Immature natural killer cell (primary cell): ENCODE measurements around the gene RABGAP1L. TPM values are rescaled to one million over a fixed set of nuclear protein-coding genes. Genes with fewer than 3 reads are reported as not detected.
"Not testable (repeated sequence)": the region's sequence is repeated elsewhere in the genome, so short reads cannot be mapped to it uniquely, and the experiment has no call there.

Source experiments
- DNase-seq, 3 donors: peaks; one replicate each; pipeline ENCODE4 v3.0.0; 2022; ENCODE audit warnings: mixed read lengths in 1 of 3
- H3K27ac Mint-ChIP-seq, 6 donors: one replicate each; pipeline ENCODE4 v1.8.0; 2020; ENCODE audit warnings: mixed read lengths in 6 of 6, mild to moderate bottlenecking in 5 of 6, inconsistent platforms in 4 of 6, moderate library complexity in 3 of 6
- H3K27me3 Mint-ChIP-seq, 3 donors: one replicate each; pipeline ENCODE4 v1.8.0; 2020 to 2021; ENCODE audit warnings: low read depth in 3 of 3, mild to moderate bottlenecking in 3 of 3, mixed read lengths in 3 of 3, moderate library complexity in 3 of 3, inconsistent platforms in 1 of 3
- H3K36me3 Mint-ChIP-seq, 3 donors: one replicate each; pipeline ENCODE4 v1.8.0; 2020; ENCODE audit warnings: mixed read lengths in 3 of 3, inconsistent platforms in 2 of 3, mild to moderate bottlenecking in 2 of 3
- H3K4me1 Mint-ChIP-seq, 2 donors: one replicate each; pipeline ENCODE4 v1.8.0; 2020; ENCODE audit warnings: inconsistent platforms in 2 of 2, mild to moderate bottlenecking in 2 of 2, mixed read lengths in 2 of 2, moderate library complexity in 1 of 2
- H3K4me3 Mint-ChIP-seq, 5 donors: one replicate each; pipeline ENCODE4 v1.8.0; 2020; ENCODE audit warnings: mild to moderate bottlenecking in 5 of 5, mixed read lengths in 5 of 5, inconsistent platforms in 3 of 5, moderate library complexity in 3 of 5
- H3K9me3 Mint-ChIP-seq, 6 donors: one replicate each; pipeline ENCODE4 v1.8.0; 2020; ENCODE audit warnings: mild to moderate bottlenecking in 6 of 6, mixed read lengths in 6 of 6, inconsistent platforms in 4 of 6, moderate library complexity in 3 of 6
- polyA plus RNA-seq, 3 donors: library from polyadenylated mRNA; unstranded; fragments of 300-500 nt; fragmentation: Illumina TruSeq; gene quantifications; one replicate each; pipeline ENCODE4 v1.2.3, GENCODE V29; 2021

The RABGAP1L gene
- polyA plus RNA-seq, 3 donors from 2014 or later = 80.2 to 114 (median 86.8) TPM

DNA sequence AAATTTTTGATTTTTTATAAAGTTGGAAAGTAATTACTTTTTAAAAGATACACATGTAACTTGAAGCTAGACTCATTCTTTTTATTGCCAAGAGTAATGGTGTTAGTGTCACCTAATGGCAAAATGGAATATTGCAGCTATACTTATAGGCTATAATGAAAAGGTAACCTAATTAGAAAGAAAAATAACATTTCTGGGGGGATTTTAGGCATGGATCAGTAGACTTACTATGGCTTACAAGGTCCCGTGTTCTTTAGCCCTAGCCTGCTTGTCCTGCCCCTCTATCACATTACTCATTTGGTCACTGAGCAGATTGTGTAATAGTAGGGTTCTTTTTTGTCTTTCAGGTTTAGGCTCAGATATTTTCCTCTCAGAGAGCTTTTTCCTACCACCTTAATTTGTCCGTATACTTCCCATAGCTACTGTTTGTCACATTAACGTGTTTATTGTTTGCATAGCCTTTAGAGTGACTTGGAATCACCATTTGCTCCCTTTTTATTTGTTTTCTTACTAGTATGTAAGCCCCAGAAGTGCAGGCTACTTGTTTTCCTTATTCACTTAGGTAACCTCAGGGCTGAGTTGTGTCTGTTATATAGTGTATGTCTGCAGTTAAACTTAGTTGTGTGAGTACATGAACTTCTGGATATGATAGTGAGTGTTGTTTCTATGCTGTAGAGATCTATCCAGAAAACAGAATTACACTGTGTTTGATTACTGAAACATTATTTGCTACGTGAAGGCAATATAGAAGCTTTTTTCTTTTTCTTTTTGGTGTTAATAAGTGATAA, 58.7 kb downstream of the RABGAP1L start:
- Mint-ChIP-seq H3K4me3 (no peak overlapping the region), H3K36me3 (peaks cover 6 to 10% (median 7%) of the 10 kb centered on the region in 3 donors), H3K27ac (no peak overlapping the region), H3K4me1 (peaks cover 0 to 10% of the 10 kb centered on the region in 2 donors), H3K9me3 (peaks cover 0 to 1% (median 0%) of the 10 kb centered on the region in 6 donors), H3K27me3 (no peaks in the 10 kb centered on the region)
- DNase-seq = peak; percentile 19 to 42 (median 28)

DNA sequence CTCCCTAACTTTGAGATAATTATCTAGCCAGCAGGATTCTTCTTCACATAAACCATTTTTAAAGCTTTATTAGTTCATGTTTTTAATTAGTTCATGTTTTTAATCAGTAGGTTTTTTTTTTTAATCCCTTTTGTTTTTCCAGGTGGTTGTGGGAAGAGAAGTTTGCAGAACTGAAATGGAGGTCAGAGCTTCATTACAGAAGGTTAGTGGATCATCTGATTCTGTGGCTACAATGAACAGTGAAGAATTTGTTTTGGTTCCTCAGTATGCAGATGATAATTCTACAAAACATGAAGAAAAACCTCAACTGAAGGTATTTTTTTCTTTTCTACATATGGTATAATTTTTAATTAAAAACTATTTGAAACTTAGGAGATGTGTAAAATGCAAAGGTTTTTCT, 59.7 kb downstream of the RABGAP1L start:
- H3K4me1 Mint-ChIP-seq = peaks cover 0 to 13% of the 10 kb centered on the region in 2 donors
- peak overlapping the region in 1 of 6 donors; percentile 50 for H3K27ac Mint-ChIP-seq
- H3K9me3 Mint-ChIP-seq = peaks cover 0 to 1% (median 0%) of the 10 kb centered on the region in 6 donors
- peaks cover 6 to 10% (median 7%) of the 10 kb centered on the region in 3 donors for H3K36me3 Mint-ChIP-seq
- H3K4me3 Mint-ChIP-seq = no peak overlapping the region
- H3K27me3 Mint-ChIP-seq = no peaks in the 10 kb centered on the region
- DNase-seq = no peak

DNA sequence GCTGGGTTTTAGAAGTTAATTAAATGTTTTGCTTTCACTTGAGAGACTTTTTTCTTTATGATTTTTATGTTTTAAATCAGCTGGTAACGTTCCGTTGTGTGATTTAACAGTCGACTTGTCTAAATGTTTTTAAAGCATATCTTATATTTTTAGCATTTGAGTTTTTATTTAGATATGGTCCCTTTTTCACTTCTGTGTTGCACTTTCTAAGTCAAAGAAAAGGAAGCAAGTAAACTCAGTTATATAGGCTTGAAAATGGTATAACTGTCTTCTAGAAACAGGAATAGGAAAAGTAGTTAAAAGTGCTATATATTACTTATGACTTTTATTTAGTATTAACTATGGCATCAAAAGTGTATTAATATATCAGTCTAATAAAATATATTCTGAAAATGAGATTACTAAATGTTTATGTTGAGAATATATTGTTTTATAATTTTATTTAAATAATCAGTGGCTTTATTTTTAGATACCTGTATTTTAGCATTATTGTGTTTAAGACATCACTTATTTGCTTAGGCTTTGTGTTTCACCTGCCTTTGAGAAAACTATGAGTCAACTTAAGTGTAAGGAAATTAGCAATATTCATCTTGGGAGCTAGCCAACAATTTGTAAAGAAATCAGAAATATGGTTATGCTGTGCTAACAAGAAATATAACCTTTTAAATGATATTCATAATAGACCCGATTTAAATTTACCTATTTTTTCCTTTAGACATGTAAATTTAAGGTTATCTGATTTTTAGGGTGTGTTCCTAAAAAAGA, 60.5 kb downstream of the RABGAP1L start:
- Mint-ChIP-seq H3K27me3 (no peaks in the 10 kb centered on the region), H3K4me3 (no peak overlapping the region), H3K36me3 (peaks cover 6 to 10% (median 9%) of the 10 kb centered on the region in 3 donors), H3K4me1 (peaks cover 0 to 13% of the 10 kb centered on the region in 2 donors), H3K27ac (no peak overlapping the region), H3K9me3 (peaks cover 0 to 1% (median 0%) of the 10 kb centered on the region in 6 donors)
- no peak for DNase-seq

DNA sequence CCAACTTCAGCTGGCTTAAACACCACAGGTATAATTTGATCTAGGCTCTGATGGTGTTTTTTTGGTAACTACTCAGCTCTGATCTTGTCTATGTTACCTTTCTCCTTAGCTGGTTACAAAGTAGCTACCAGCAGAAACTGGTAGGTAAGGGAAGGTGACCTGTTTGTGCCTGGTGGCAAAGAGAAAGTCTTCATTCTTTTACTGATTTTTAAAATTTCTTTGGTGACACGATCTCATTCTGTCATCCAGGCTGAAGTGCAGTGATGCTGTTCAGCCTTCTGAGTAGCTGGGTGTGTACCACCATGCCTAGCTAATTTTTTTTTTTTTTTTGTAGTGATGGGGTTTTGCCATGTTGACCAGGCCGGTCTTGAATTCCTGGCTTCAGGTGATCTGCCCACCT, 62.4 kb downstream of the RABGAP1L start:
- Mint-ChIP-seq H3K27me3 (no peaks in the 10 kb centered on the region), H3K4me3 (no peak overlapping the region), H3K9me3 (peaks cover 0 to 1% (median 0%) of the 10 kb centered on the region in 6 donors), H3K36me3 (peaks cover 10 to 15% (median 11%) of the 10 kb centered on the region in 3 donors), H3K4me1 (peaks cover 11 to 29% of the 10 kb centered on the region in 2 donors), H3K27ac (peak overlapping the region in 2 of 6 donors; percentile 21 to 31)
- DNase-seq = no peak

DNA sequence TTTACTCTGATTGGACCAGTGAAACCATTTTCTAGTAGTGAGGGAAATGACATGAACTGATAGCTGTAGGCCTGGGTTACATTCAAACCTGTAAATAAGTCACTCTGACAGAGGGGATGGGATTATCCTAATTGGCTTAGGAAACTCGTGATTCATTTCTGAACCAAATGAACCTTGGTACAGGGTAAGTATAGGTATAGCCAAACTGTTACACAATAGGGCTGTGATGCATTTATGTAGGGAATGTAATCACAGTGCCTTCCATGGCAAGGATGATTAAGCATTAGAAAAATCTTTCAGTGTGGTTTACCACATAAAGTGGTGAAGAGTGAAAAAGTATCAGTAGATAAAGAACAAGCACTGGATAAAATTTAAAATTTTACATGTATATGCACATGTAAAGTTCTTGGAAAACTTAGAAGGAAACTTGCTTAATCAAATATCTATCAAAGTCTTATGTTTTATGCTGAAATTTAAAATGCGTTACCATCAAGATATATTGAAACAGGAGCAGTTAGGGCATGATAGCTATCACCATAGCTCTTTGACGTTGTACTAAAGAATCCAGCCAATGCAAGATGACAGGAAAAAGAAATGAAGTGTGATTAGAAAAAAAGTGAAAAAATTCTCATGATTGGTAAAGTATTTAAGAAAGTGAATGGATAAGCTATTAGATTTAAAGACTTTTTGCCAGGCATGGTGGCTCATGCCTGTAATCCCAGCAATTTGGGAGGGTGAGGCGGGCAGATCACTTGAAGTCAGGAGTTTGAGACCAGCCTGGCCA, 63.0 kb downstream of the RABGAP1L start:
- Mint-ChIP-seq H3K4me1 (peaks cover 11 to 36% of the 10 kb centered on the region in 2 donors), H3K27ac (peak overlapping the region in 1 of 6 donors; percentile 31), H3K36me3 (peaks cover 10 to 15% (median 11%) of the 10 kb centered on the region in 3 donors), H3K4me3 (no peak overlapping the region), H3K9me3 (peaks cover 0 to 1% (median 0%) of the 10 kb centered on the region in 6 donors), H3K27me3 (no peaks in the 10 kb centered on the region)
- no peak for DNase-seq

DNA sequence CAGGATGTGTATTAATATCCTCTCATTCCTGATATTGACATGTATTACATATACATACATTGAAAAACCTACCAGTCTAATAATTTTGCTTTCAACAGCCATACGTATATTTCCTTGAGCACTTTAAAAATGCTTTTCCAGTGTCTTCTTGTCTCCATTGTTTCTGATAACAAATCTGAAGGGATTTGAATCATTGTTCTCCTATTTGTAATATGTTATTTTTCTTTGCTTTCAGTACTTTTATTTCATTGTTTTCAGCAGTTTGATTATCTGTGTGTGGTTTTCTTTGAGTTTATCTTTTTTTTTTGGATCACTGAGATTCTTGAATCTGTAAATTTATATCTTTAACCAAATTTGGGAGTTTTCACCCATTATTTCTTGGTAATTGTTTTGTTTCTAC, 65.3 kb downstream of the RABGAP1L start:
- no peak overlapping the region for H3K4me3 Mint-ChIP-seq
- peak overlapping the region in 1 of 6 donors; percentile 10 for H3K27ac Mint-ChIP-seq
- H3K4me1 Mint-ChIP-seq = peaks cover 12 to 45% of the 10 kb centered on the region in 2 donors
- no peak for DNase-seq
- H3K9me3 Mint-ChIP-seq = peaks cover 0 to 1% (median 0%) of the 10 kb centered on the region in 6 donors
- H3K27me3 Mint-ChIP-seq = no peaks in the 10 kb centered on the region
- H3K36me3 Mint-ChIP-seq = peaks cover 11 to 25% (median 19%) of the 10 kb centered on the region in 3 donors

DNA sequence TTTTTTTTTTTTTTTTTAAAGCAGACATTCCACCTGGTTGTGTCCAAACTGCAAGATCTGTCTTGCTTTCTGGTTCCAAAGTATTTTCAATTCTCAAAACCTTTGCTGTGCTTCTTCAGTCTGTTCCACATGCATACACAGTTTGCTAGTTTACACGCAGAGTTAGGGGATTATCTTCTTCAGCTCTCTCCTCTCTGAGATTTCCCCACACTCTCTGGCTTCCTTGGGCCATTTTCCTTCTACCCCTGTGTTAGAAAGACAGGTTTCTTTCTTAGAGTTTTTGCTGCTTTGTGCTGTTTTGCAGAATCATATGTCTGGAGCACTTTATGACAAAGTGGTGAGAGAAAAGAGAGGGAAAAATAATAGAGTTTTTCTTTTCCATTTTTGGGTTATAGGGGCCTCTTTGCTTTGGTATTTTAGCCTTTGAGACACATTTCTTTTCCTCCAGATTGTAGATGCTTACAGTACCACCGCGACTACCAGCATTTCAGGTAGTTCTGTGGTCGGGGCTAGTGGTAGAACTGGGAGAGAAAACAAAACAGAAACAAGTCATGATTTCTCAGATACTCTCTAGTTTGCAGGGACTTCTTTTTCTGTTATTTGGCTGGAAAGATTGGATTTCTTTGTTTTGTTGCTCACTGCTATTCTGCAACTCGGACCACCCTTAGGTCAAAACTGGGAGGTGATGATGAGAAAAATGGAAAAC, 66.3 kb downstream of the RABGAP1L start:
- no peak for DNase-seq
- Mint-ChIP-seq H3K4me1 (peaks cover 12 to 45% of the 10 kb centered on the region in 2 donors), H3K4me3 (no peak overlapping the region), H3K9me3 (peaks cover 0 to 1% (median 0%) of the 10 kb centered on the region in 6 donors), H3K27ac (peak overlapping the region; percentile 1 to 77 (median 24)), H3K27me3 (no peaks in the 10 kb centered on the region), H3K36me3 (peaks cover 11 to 28% (median 19%) of the 10 kb centered on the region in 3 donors)

DNA sequence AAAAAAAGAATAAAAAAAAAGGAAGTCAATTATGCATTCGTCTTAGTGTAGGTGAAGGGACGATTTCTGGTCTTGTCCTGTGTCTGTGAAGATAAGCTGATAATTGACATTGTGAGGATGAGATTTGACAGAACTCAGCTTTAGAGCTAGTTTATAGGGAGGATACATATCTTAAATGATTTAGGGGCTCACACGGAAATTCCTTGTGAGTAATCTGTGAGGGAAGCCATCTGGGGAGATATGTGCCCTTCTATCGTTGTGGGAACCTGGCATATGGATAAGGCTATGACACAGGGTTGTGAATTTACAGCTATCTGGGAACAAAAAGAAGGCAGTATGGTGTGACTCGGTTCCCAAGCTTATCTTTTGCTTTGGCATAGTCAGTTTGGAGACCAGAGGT, 71.1 kb downstream of the RABGAP1L start:
- Mint-ChIP-seq H3K36me3 (peaks cover 15 to 31% (median 29%) of the 10 kb centered on the region in 3 donors), H3K27me3 (no peaks in the 10 kb centered on the region), H3K4me1 (peaks cover 12 to 34% of the 10 kb centered on the region in 2 donors), H3K4me3 (no peak overlapping the region), H3K9me3 (peaks cover 0 to 2% (median 0%) of the 10 kb centered on the region in 6 donors), H3K27ac (peak overlapping the region in 1 of 6 donors; percentile 62)
- no peak for DNase-seq

DNA sequence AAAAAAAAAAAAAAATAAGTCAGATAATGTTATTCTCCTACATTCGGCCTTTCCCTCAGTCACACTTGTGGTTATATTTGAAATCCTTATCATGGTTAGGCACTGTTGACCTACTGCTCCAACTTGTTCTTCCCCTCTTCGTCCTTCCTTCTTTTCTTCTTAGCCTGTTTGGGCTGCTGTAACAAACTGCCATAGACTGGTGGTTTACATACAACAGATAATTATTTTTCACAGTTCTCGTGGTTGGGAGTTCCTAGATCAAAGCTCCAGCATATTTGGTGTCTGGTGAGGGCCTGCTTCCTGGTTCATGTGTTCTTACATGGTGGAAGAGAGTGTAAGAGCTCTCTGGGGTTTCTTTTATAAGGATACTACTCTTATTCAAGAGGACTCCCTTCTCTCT, 73.4 kb downstream of the RABGAP1L start:
- peaks cover 0 to 11% of the 10 kb centered on the region in 2 donors for H3K4me1 Mint-ChIP-seq
- no peaks in the 10 kb centered on the region for H3K27me3 Mint-ChIP-seq
- H3K4me3 Mint-ChIP-seq = no peak overlapping the region
- no peak for DNase-seq
- H3K9me3 Mint-ChIP-seq = peaks cover 0 to 2% (median 0%) of the 10 kb centered on the region in 6 donors
- peak overlapping the region in 5 of 6 donors; percentile 2 to 62 (median 6) for H3K27ac Mint-ChIP-seq
- H3K36me3 Mint-ChIP-seq = peaks cover 15 to 26% (median 25%) of the 10 kb centered on the region in 3 donors

DNA sequence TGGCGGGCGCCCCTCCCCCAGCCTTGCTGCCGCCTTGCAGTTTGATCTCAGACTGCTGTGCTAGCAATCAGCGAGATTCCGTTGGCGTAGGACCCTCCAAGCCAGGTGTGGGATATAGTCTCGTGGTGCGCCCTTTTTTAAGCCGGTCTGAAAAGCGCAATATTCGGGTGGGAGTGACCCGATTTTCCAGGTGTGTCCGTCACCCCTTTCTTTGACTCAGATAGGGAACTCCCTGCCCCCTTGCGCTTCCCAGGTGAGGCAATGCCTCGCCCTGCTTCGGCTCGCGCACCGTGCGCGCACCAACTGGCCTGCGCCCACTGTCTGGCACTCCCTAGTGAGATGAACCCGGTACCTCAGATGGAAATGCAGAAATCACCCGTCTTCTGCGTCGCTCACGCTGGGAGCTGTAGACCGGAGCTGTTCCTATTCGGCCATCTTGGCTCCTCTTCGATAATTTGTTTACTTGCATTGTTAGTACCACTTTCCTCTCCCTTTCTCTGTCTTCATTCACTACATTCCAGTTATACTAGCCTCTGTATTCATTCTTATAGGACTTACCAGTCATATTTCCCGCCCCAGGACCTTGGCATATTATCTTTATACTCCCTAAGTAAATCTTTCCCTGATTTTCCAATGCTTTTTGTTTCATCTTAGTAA, 79.7 kb downstream of the RABGAP1L start:
- not testable (repeated sequence) for H3K27me3 Mint-ChIP-seq, H3K9me3 Mint-ChIP-seq, H3K4me3 Mint-ChIP-seq, DNase-seq, H3K27ac Mint-ChIP-seq
- peaks cover 9 to 17% (median 13%) of the 10 kb centered on the region in 3 donors for H3K36me3 Mint-ChIP-seq
- peaks cover 8 to 29% of the 10 kb centered on the region in 2 donors for H3K4me1 Mint-ChIP-seq

DNA sequence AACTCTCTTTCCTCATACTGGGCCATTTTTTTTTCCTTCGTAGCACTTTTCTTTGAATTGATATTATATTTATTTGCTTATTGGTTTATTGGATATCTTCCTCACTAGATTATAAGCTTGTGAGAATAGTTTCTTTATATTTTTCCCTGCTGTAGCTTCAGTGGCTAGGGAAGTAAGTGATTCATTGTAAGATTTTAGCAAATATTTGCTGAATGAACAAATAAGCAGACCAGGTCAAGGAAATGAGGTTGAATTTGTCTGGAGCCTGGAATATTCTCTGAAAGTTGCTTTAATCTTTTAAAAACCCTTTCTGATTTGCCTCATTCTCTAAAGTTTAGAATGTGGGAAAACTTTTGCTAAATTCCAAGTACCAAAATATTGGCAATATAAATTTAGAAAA, 80.2 kb downstream of the RABGAP1L start:
- Mint-ChIP-seq H3K4me1 (peaks cover 8 to 31% of the 10 kb centered on the region in 2 donors), H3K27ac (no peak overlapping the region), H3K36me3 (peaks cover 12 to 23% (median 16%) of the 10 kb centered on the region in 3 donors), H3K4me3 (no peak overlapping the region), H3K9me3 (no peaks in the 10 kb centered on the region), H3K27me3 (no peaks in the 10 kb centered on the region)
- DNase-seq = no peak

DNA sequence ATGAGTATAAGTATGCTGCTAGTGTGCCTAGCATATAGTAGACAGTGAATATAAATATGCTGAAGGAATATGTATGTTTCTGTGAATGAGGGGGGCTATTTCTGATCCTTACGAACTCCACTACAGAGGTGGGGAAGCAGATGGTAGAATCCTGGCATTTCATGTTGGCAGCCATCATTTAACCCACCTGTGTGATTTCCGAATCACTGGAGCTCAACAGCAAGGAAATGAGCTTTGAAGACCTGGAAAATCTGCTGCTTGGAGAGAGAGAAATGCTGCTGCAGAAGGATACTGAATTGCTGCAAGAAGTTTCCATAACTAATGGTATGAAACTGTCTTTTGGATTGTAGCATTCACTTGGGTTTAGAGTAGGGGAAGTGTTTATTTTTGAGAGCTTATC, 83.5 kb downstream of the RABGAP1L start:
- no peak for DNase-seq
- no peak overlapping the region for H3K4me3 Mint-ChIP-seq
- H3K9me3 Mint-ChIP-seq = no peaks in the 10 kb centered on the region
- peaks cover 8 to 31% of the 10 kb centered on the region in 2 donors for H3K4me1 Mint-ChIP-seq
- H3K27ac Mint-ChIP-seq = peak overlapping the region in 5 of 6 donors; percentile 1 to 47 (median 35)
- peaks cover 18 to 31% (median 20%) of the 10 kb centered on the region in 3 donors for H3K36me3 Mint-ChIP-seq
- H3K27me3 Mint-ChIP-seq = no peaks in the 10 kb centered on the region
